Caco-2 (cell line): ENCODE measurements around the gene MAU2. TPM values are rescaled to one million over a fixed set of nuclear protein-coding genes. Genes with fewer than 3 reads are reported as not detected.
A peak's percentile ranks its signal among the peaks of the same experiment; 100 is the strongest.

Source experiments
- BruUV-seq: library from RNA; stranded (reverse); fragments of 400-500 nt; replicated peaks from 2 replicates; lab custom pipeline; 2021; lab: Mats Ljungman, UMichigan
- CTCF ChIA-PET: fragments of 300-600 bp; sonication (Branson Sonifier 250); formaldehyde crosslinking; loops from one replicate; lab custom pipeline; 2022; ENCODE audit warnings: antibody characterized with exemption; lab: Charles Lee
- POLR2A ChIA-PET: fragments of 300-600 bp; sonication (Branson Sonifier 250); formaldehyde crosslinking; loops from one replicate; lab custom pipeline; 2022; ENCODE audit warnings: antibody characterized with exemption; lab: Charles Lee
- DNase-seq, 2 experiments: peaks; one replicate each; pipeline versions ENCODE4 v3.0.0 to v3.0.0-alpha.2; 2020 to 2022
- H3K27me3 ChIP-seq: replicated peaks from 2 replicates; pipeline ENCODE4 v1.6.0; 2011; ENCODE audit warnings: low read length; ENCODE audit not compliant: control insufficient read depth, insufficient read depth
- H3K36me3 ChIP-seq: 2 replicates; pipeline ENCODE4 v1.5.1; 2011; ENCODE audit warnings: low read length; ENCODE audit not compliant: control insufficient read depth, insufficient read depth
- H3K4me1 ChIP-seq: fragments of 250-450 bp; sonication (Bioruptor Pico); 2 replicates; pipeline ENCODE4 v1.5.1; 2020; ENCODE audit warnings: mild to moderate bottlenecking
- H3K4me3 ChIP-seq: 2 replicates; pipeline ENCODE4 v1.5.1; 2011; ENCODE audit warnings: low read depth, mild to moderate bottlenecking, control low read depth, low read length
- H3K9me3 ChIP-seq: fragments of 250-450 bp; sonication (Bioruptor Pico); 2 replicates; pipeline ENCODE4 v1.5.1; 2020; ENCODE audit warnings: mild to moderate bottlenecking, moderate library complexity
- H3K27ac Mint-ChIP-seq: one replicate; pipeline ENCODE4 v1.8.0; 2022; ENCODE audit warnings: mixed read lengths; ENCODE audit not compliant: unreplicated experiment
- H3K27me3 Mint-ChIP-seq: one replicate; pipeline ENCODE4 v1.8.0; 2022; ENCODE audit warnings: mixed read lengths; ENCODE audit not compliant: insufficient read depth, unreplicated experiment
- H3K36me3 Mint-ChIP-seq: one replicate; pipeline ENCODE4 v1.8.0; 2022; ENCODE audit warnings: mild to moderate bottlenecking, mixed read lengths; ENCODE audit not compliant: insufficient read depth, unreplicated experiment
- H3K4me1 Mint-ChIP-seq: one replicate; pipeline ENCODE4 v1.8.0; 2022; ENCODE audit warnings: low read depth, mixed read lengths; ENCODE audit not compliant: unreplicated experiment
- H3K4me3 Mint-ChIP-seq: one replicate; pipeline ENCODE4 v1.8.0; 2022; ENCODE audit warnings: mild to moderate bottlenecking, moderate library complexity, mixed read lengths; ENCODE audit not compliant: unreplicated experiment
- H3K9me3 Mint-ChIP-seq: one replicate; pipeline ENCODE4 v1.8.0; 2022; ENCODE audit warnings: mixed read lengths; ENCODE audit not compliant: unreplicated experiment
- CTCF ChIP-seq, 2 experiments: fragments of 200-600 bp in 1 of 2; IDR thresholded peaks; 1 replicate in 1 of 2; 2 replicates in 1 of 2; pipeline versions ENCODE4 v1.5.1 to v1.8.0; 2011 to 2022; ENCODE audit warnings: antibody characterized with exemption in 1 of 2, control low read depth in 1 of 2, inconsistent platforms in 1 of 2, low read depth in 1 of 2, low read length in 1 of 2, mild to moderate bottlenecking in 1 of 2, moderate library complexity in 1 of 2; ENCODE audit not compliant: insufficient read depth in 1 of 2, severe bottlenecking in 1 of 2, unreplicated experiment in 1 of 2
- intact Hi-C: fragments of 100-400 bp; cut with micrococcal nuclease; formaldehyde crosslinking; loops from one replicate; pipeline ENCODE4 v1.10.0; 2022; ENCODE audit not compliant: unreplicated experiment
- total RNA-seq: library from RNA; stranded (reverse); gene quantifications from 2 replicates; pipeline ENCODE4 v1.2.3, GENCODE V29; 2022

MAU2 gene
- total RNA-seq, 1 experiment from 2014 or later, result 51.3 TPM

GRCh38 chr19:19355606-19356139, 35.0 kb downstream of the MAU2 start:
- no peaks in the 10 kb centered on the region for H3K27me3 Mint-ChIP-seq
- ChIA-PET CTCF (no interaction called here), POLR2A (no interaction called here)
- H3K4me1 Mint-ChIP-seq, result no peaks in the 10 kb centered on the region
- peaks cover 25% of the 10 kb centered on the region for H3K36me3 Mint-ChIP-seq
- DNase-seq, result no peak
- Histone ChIP-seq H3K4me3 (no peak overlapping the region), H3K9me3 (no peaks in the 10 kb centered on the region), H3K4me1 (no peaks in the 10 kb centered on the region), H3K36me3 (no peaks in the 10 kb centered on the region; the same call in 1 of the 2 replicates), H3K27me3 (no peaks in the 10 kb centered on the region)
- BruUV-seq, result no TSS peak
- no peaks in the 10 kb centered on the region for H3K9me3 Mint-ChIP-seq
- H3K4me3 Mint-ChIP-seq, result no peak overlapping the region
- H3K27ac Mint-ChIP-seq, result no peak overlapping the region
- no peak for TF ChIP-seq CTCF (IDR thresholded peaks at IDR 0.05; ENCODE audit: insufficient read depth in 1 of 2, low read depth in 1 of 2, low read length in 1 of 2, severe bottlenecking in 1 of 2, unreplicated experiment in 1 of 2)
- intact Hi-C loops, result no loop called here

DNA sequence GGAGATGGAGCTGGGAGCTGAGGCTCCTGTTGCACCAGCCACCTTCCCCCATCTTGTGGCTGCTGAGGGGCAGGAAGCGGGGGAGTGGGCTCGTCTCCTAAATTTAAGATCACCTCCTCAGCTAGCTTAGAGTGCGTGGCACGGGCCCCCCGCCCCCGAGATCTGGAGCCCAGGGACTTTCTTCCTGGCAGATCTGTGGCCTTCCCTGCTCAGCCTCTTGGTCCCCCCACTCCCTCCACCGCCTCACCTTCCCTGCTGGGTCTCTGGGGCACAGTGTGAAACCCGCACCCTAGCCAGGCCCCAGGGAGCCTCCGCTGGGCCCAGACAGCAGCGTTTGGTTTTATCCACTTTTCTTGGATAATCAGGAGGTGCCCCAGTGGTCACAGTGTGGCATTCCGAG, 35.9 kb downstream of the MAU2 start:
- intact Hi-C loops, result no loop called here
- no peaks in the 10 kb centered on the region for H3K9me3 ChIP-seq
- H3K27me3 ChIP-seq, result no peaks in the 10 kb centered on the region
- no peaks in the 10 kb centered on the region; the same call in 1 of the 2 replicates for H3K36me3 ChIP-seq
- Mint-ChIP-seq H3K27me3 (no peaks in the 10 kb centered on the region), H3K9me3 (no peaks in the 10 kb centered on the region), H3K4me3 (no peak overlapping the region), H3K4me1 (no peaks in the 10 kb centered on the region), H3K36me3 (peaks cover 25% of the 10 kb centered on the region), H3K27ac (no peak overlapping the region)
- ChIA-PET CTCF (interaction anchor here (0.5 kb wide), 1 partner anchor 68 kb away, joined by 3 read pairs; no protein-coding TSS in a partner anchor), POLR2A (no interaction called here)
- no peak overlapping the region for H3K4me3 ChIP-seq
- H3K4me1 ChIP-seq, result no peaks in the 10 kb centered on the region
- no TSS peak for BruUV-seq
- TF ChIP-seq CTCF (IDR thresholded peaks at IDR 0.05; ENCODE audit: insufficient read depth in 1 of 2, low read depth in 1 of 2, low read length in 1 of 2, severe bottlenecking in 1 of 2, unreplicated experiment in 1 of 2), result no peak
- no peak for DNase-seq

DNA sequence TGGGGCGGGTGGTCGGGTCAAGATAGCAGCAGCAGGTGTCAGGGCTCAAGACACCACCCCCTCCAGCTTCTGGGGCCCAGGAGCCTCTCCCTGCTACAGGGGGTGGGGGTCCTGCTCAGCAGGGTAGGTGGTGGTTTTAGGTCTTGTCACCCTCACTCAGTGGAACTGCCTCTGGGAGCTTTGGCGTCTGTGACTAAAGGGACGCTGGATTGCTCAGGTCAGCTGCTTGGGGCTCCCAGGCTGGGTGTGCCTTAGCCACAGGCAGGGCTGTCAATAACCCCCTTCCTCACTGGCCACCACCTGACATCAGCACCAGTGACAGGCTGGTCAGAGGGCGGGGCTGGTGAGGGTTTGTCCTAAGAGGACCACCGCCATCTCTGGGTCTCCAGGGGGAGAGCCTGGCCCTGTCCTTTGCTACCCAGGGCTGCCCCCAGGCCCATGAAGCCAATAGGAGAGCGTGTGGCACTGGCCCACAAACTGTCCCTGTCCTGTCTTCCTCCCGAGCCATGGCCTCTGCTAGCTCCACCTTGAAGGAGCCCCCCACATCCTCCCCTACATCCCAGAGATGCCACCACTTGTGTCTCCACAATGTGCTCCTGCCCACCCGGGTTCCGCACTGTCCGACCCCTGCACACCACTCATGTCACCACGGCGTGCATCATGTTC, 36.4 kb downstream of the MAU2 start:
- Histone ChIP-seq H3K4me3 (no peak overlapping the region), H3K9me3 (no peaks in the 10 kb centered on the region), H3K4me1 (no peaks in the 10 kb centered on the region), H3K27me3 (no peaks in the 10 kb centered on the region), H3K36me3 (no peaks in the 10 kb centered on the region; the same call in 1 of the 2 replicates)
- no peak overlapping the region for H3K4me3 Mint-ChIP-seq
- no peaks in the 10 kb centered on the region for H3K27me3 Mint-ChIP-seq
- DNase-seq, result no peak
- ChIA-PET CTCF (interaction anchor here (0.5 to 0.9 kb wide), 2 partner anchors 15 to 69 kb away, joined by 3 read pairs; no protein-coding TSS in a partner anchor), POLR2A (no interaction called here)
- peak overlapping the region; percentile 61 for H3K27ac Mint-ChIP-seq
- H3K36me3 Mint-ChIP-seq, result peaks cover 24% of the 10 kb centered on the region
- no peaks in the 10 kb centered on the region for H3K4me1 Mint-ChIP-seq
- TF ChIP-seq CTCF (IDR thresholded peaks at IDR 0.05; ENCODE audit: insufficient read depth in 1 of 2, low read depth in 1 of 2, low read length in 1 of 2, severe bottlenecking in 1 of 2, unreplicated experiment in 1 of 2), result no peak
- intact Hi-C loops, result no loop called here
- BruUV-seq, result no TSS peak
- no peaks in the 10 kb centered on the region for H3K9me3 Mint-ChIP-seq
